Natural killer cell (primary cell): ENCODE data around the gene ZNF621. TPM values are rescaled to one million over a fixed set of nuclear protein-coding genes. Genes with fewer than 3 reads are reported as not detected.

Experiments
- ATAC-seq, 3 donors: fragments of 150-1000 bp in 2 of 3; fragments of 200-7000 bp in 1 of 3; cut with Tn5 transposase; 1 replicate in 1 of 3; 2 replicates in 2 of 3; pipeline ENCODE4 v1.10.0; 2021; ENCODE audit warnings: mild to moderate bottlenecking in 2 of 3, moderate library complexity in 2 of 3
- DNase-seq, 2 donors: peaks; one replicate each; pipeline versions ENCODE4 v3.0.0 to v3.0.0-alpha.2; 2013 to 2021; ENCODE audit warnings: mixed read lengths in 1 of 2
- H3K27ac ChIP-seq: one replicate; pipeline ENCODE4 v1.5.1; 2013; ENCODE audit warnings: mild to moderate bottlenecking, low read length
- H3K27me3 ChIP-seq: one replicate; pipeline ENCODE4 v1.6.1; 2013; ENCODE audit warnings: low read length; ENCODE audit not compliant: control insufficient read depth, insufficient read depth
- H3K36me3 ChIP-seq: one replicate; pipeline ENCODE4 v1.6.1; 2013; ENCODE audit warnings: low read length; ENCODE audit not compliant: control insufficient read depth, insufficient read depth
- H3K4me1 ChIP-seq: one replicate; pipeline ENCODE4 v1.6.1; 2013; ENCODE audit warnings: low read length; ENCODE audit not compliant: control insufficient read depth, insufficient read depth
- H3K4me3 ChIP-seq: one replicate; pipeline ENCODE4 v1.5.1; 2013; ENCODE audit warnings: low read length
- H3K9me3 ChIP-seq: one replicate; pipeline ENCODE4 v1.6.1; 2013; ENCODE audit warnings: low read length; ENCODE audit not compliant: control insufficient read depth, insufficient read depth
- H3K27ac Mint-ChIP-seq, 2 donors: one replicate each; pipeline ENCODE4 v1.8.0; 2022; ENCODE audit warnings: mild to moderate bottlenecking in 2 of 2, mixed read lengths in 2 of 2, moderate library complexity in 1 of 2
- H3K27me3 Mint-ChIP-seq, 2 donors: one replicate each; pipeline ENCODE4 v1.8.0; 2022; ENCODE audit warnings: low read depth in 2 of 2, mixed read lengths in 2 of 2
- H3K36me3 Mint-ChIP-seq: one replicate; pipeline ENCODE4 v1.8.0; 2022; ENCODE audit warnings: mixed read lengths
- H3K4me1 Mint-ChIP-seq, 2 donors: one replicate each; pipeline ENCODE4 v1.8.0; 2022; ENCODE audit warnings: mixed read lengths in 2 of 2
- H3K4me3 Mint-ChIP-seq: one replicate; pipeline ENCODE4 v1.8.0; 2022; ENCODE audit warnings: mild to moderate bottlenecking, moderate library complexity, mixed read lengths
- H3K9me3 Mint-ChIP-seq, 2 donors: one replicate each; pipeline ENCODE4 v1.8.0; 2022; ENCODE audit warnings: mixed read lengths in 2 of 2
- CTCF ChIP-seq: fragments of 200-600 bp; IDR thresholded peaks from one replicate; pipeline ENCODE4 v1.8.0; 2022; ENCODE audit warnings: antibody characterized with exemption
- WGBS: methylation state at CpG from one replicate; pipeline ENCODE4 v1.1.7; 2013; ENCODE audit warnings: missing lambda C conversion rate; ENCODE audit not compliant: insufficient coverage; 5-methylcytosine and 5-hydroxymethylcytosine counted together
- intact Hi-C: fragments of 100-400 bp; cut with micrococcal nuclease; formaldehyde crosslinking; loops from one replicate; pipeline ENCODE4 v1.14.2; 2022
- total RNA-seq, 4 donors: library from RNA; stranded (reverse); fragments of 120-200 nt in 1 of 4; gene quantifications; one replicate each; pipeline versions ENCODE4 v1.2.3 to v1.2.4, GENCODE V29; 2013 to 2022

The ZNF621 gene
- total RNA-seq, 3 donors from 2014 or later (not counting 1 experiment from before 2014, with no cell fraction given), result 27.7 to 33.5 (median 31.0) TPM

GRCh38 chr3:40585381-40586016 lies 60.7 kb downstream of the ZNF621 start:
- intact Hi-C loops, result loop anchor here (10.0 kb wide), 1 partner anchor 1609 kb away; no protein-coding TSS in a partner anchor
- no peak overlapping the region for H3K27ac Mint-ChIP-seq
- WGBS, result 87% methylated on average over 6 of the region's 6 CpGs
- no peaks in the 10 kb centered on the region for H3K9me3 ChIP-seq
- no peak for ATAC-seq
- H3K36me3 Mint-ChIP-seq, result no peaks in the 10 kb centered on the region
- H3K4me3 ChIP-seq, result no peak overlapping the region
- H3K9me3 Mint-ChIP-seq, result no peaks in the 10 kb centered on the region
- H3K4me1 Mint-ChIP-seq, result peaks cover 0 to 13% of the 10 kb centered on the region in 2 donors
- no peak for TF ChIP-seq CTCF
- H3K36me3 ChIP-seq, result no peaks in the 10 kb centered on the region
- H3K27me3 Mint-ChIP-seq, result peaks cover 12 to 15% of the 10 kb centered on the region in 2 donors
- H3K4me3 Mint-ChIP-seq, result no peak overlapping the region
- no peak for DNase-seq
- no peaks in the 10 kb centered on the region for H3K27me3 ChIP-seq
- no peaks in the 10 kb centered on the region for H3K4me1 ChIP-seq
- no peak overlapping the region for H3K27ac ChIP-seq

DNA sequence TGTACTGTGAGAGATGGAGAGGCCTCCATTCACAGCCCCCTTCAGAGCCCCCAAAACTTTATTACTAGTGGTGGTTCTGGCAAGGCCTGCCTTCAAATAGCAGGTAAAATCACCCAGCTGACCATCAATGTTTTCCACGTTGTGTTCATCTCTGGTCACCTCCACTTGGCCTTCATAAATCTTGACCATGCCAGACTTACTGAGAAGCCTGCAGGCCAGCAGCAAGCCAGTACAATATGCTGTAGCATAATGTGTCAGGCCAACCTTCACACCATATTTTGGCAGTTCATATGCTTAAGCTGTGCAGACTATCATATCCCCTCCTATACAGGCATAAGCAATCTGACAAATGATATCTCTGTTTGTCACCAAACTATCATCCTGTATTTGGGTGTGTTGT lies 62.1 kb downstream of the ZNF621 start:
- TF ChIP-seq CTCF, result no peak
- no peaks in the 10 kb centered on the region for H3K9me3 Mint-ChIP-seq
- no peak for ATAC-seq
- Histone ChIP-seq H3K4me3 (no peak overlapping the region), H3K27me3 (no peaks in the 10 kb centered on the region), H3K36me3 (no peaks in the 10 kb centered on the region), H3K27ac (no peak overlapping the region), H3K4me1 (no peaks in the 10 kb centered on the region), H3K9me3 (no peaks in the 10 kb centered on the region)
- no peaks in the 10 kb centered on the region for H3K36me3 Mint-ChIP-seq
- H3K4me1 Mint-ChIP-seq, result peaks cover 0 to 13% of the 10 kb centered on the region in 2 donors
- H3K27me3 Mint-ChIP-seq, result peaks cover 6 to 12% of the 10 kb centered on the region in 2 donors
- intact Hi-C loops, result loop anchor here (10.0 kb wide), 1 partner anchor 1608 kb away; no protein-coding TSS in a partner anchor
- WGBS, result 90% methylated on average over 1 of the region's 1 CpG
- no peak overlapping the region for H3K4me3 Mint-ChIP-seq
- DNase-seq, result no peak
- no peak overlapping the region for H3K27ac Mint-ChIP-seq

DNA sequence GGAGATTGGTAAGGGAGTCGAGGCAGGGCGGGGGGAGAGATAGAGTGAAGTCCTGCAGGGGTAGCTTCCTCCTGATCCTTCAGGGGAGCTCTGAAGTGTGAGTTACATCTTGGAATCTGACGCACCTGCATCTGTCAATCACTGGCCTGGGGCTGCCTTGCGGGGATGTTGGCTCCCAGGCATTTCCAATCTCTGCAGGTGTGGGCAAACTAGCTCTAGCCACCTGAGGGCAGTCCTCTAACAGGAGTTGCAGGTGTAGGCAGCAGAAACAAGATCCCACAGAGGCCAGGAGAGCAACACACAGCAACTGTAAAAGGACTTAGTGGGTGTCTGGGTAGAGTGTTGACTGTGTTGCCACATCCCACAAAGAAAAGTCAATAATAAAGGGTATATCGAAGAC lies 63.6 kb downstream of the ZNF621 start:
- ATAC-seq, result no peak
- TF ChIP-seq CTCF, result no peak
- no peak overlapping the region for H3K27ac ChIP-seq
- no peaks in the 10 kb centered on the region for H3K4me1 ChIP-seq
- H3K9me3 ChIP-seq, result no peaks in the 10 kb centered on the region
- no peak overlapping the region for H3K4me3 ChIP-seq
- no peaks in the 10 kb centered on the region for H3K27me3 ChIP-seq
- 94% methylated on average over 5 of the region's 5 CpGs for WGBS
- H3K36me3 ChIP-seq, result no peaks in the 10 kb centered on the region
- Mint-ChIP-seq H3K27ac (no peak overlapping the region), H3K9me3 (no peaks in the 10 kb centered on the region), H3K36me3 (no peaks in the 10 kb centered on the region), H3K27me3 (peaks cover 6 to 12% of the 10 kb centered on the region in 2 donors), H3K4me1 (peaks cover 0 to 13% of the 10 kb centered on the region in 2 donors), H3K4me3 (no peak overlapping the region)
- no peak for DNase-seq
- intact Hi-C loops, result loop anchor here (10.0 kb wide), 1 partner anchor 1606 kb away; no protein-coding TSS in a partner anchor

Other genes starting within 250 kb of the ZNF621 start
- gene EIF1B, start 215.3 kb upstream of the ZNF621 start, total RNA-seq, result 10 to 100 TPM; 52.9 to 67.3 (median 55.1) TPM
- gene ENTPD3, start 137.8 kb upstream of the ZNF621 start, total RNA-seq, result not detected
- gene RPL14, start 67.6 kb upstream of the ZNF621 start, total RNA-seq, result 1,000 to 10,000 TPM; 1,298 to 1,589 (median 1,441) TPM
- gene ZNF619, start 47.8 kb upstream of the ZNF621 start, total RNA-seq, result 10 to 100 TPM in 2 of 3 donors, 1 to 10 TPM in 1; 9.5 to 14.3 (median 10.9) TPM
- gene ZNF620, start 18.9 kb upstream of the ZNF621 start, total RNA-seq, result 1 to 10 TPM; 3.3 to 7.4 (median 6.0) TPM